ENCODE data around the gene TRABD2B.

DNA sequence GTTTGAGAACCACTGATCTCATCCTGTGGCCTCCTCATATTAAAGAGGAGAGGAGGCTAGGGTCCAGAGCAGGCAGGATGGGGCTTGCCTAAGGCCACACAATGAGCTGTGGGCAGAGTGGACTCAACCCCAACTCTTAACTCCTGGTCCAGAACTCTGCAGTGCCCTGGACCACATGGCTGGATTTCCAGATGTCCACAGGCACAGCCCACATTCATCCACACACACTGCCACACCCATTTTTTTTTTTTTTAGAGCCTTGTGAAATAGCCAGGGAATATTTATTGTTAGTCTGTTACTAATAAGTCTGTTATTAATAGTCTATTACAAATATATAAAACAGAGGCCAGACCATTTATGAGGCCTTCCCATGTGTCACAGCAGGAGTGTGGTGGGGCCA, 192.2 kb downstream of the TRABD2B start:
- TF ChIP-seq, protein P1, sequence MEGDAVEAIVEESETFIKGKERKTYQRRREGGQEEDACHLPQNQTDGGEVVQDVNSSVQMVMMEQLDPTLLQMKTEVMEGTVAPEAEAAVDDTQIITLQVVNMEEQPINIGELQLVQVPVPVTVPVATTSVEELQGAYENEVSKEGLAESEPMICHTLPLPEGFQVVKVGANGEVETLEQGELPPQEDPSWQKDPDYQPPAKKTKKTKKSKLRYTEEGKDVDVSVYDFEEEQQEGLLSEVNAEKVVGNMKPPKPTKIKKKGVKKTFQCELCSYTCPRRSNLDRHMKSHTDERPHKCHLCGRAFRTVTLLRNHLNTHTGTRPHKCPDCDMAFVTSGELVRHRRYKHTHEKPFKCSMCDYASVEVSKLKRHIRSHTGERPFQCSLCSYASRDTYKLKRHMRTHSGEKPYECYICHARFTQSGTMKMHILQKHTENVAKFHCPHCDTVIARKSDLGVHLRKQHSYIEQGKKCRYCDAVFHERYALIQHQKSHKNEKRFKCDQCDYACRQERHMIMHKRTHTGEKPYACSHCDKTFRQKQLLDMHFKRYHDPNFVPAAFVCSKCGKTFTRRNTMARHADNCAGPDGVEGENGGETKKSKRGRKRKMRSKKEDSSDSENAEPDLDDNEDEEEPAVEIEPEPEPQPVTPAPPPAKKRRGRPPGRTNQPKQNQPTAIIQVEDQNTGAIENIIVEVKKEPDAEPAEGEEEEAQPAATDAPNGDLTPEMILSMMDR (IDR thresholded peaks at IDR 0.05; ENCODE audit: insufficient read depth, low read depth, low read length): no peak
- no peak for TF ChIP-seq EZH2 (IDR thresholded peaks at IDR 0.05; ENCODE audit: insufficient read depth, low read length)
